Fibroblast of lung (primary cell): ENCODE results near the gene RARS1.

Experiments used
- EZH2 ChIP-seq: IDR thresholded peaks from 2 replicates; pipeline ENCODE4 v1.5.1; 2012; ENCODE audit warnings: low read length, control low read depth, mild to moderate bottlenecking; ENCODE audit errors: missing control alignments
- TF ChIP-seq, protein P1 (sequence below), 2 donors: IDR thresholded peaks in 1 of 2; conservative IDR thresholded peaks in 1 of 2; 1 replicate in 1 of 2; 2 replicates in 1 of 2; pipeline ENCODE4 v1.5.1; 2011 to 2012; ENCODE audit warnings: low read length in 2 of 2, control low read depth in 1 of 2, inconsistent platforms in 1 of 2, low read depth in 1 of 2, mild to moderate bottlenecking in 1 of 2

GRCh38 chr5:168477060-168477459, 9.2 kb upstream of the RARS1 start:
- TF ChIP-seq, protein P1, sequence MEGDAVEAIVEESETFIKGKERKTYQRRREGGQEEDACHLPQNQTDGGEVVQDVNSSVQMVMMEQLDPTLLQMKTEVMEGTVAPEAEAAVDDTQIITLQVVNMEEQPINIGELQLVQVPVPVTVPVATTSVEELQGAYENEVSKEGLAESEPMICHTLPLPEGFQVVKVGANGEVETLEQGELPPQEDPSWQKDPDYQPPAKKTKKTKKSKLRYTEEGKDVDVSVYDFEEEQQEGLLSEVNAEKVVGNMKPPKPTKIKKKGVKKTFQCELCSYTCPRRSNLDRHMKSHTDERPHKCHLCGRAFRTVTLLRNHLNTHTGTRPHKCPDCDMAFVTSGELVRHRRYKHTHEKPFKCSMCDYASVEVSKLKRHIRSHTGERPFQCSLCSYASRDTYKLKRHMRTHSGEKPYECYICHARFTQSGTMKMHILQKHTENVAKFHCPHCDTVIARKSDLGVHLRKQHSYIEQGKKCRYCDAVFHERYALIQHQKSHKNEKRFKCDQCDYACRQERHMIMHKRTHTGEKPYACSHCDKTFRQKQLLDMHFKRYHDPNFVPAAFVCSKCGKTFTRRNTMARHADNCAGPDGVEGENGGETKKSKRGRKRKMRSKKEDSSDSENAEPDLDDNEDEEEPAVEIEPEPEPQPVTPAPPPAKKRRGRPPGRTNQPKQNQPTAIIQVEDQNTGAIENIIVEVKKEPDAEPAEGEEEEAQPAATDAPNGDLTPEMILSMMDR (conservative IDR thresholded peaks at IDR 0.05 in 1 of 2, IDR thresholded peaks at IDR 0.05 in 1 of 2; ENCODE audit: low read depth in 1 of 2, low read length in 2 of 2), result no peak
- no peak for TF ChIP-seq EZH2
